ENCODE data around the gene CHRND.
"Not testable (repeated sequence)": the region's sequence is repeated elsewhere in the genome, so short reads cannot be mapped to it uniquely, and the experiment has no call there.

Gene CHRND

GRCh38 chr2:232567721-232568120, 41.8 kb downstream of the CHRND start:
- Histone ChIP-seq H3K4me1 (no peaks in the 10 kb centered on the region), H3K9me3 (no peaks in the 10 kb centered on the region), H4K20me1 (peaks cover 8% of the 10 kb centered on the region; the same call in 1 of the 2 replicates), H3K9ac (no peak overlapping the region), H3K4me3 (no peak overlapping the region), H3K36me3 (peaks cover 100% of the 10 kb centered on the region), H3K27me3 (no peaks in the 10 kb centered on the region), H3K4me2 (no peak overlapping the region), H3K27ac (no peak overlapping the region)
- TF ChIP-seq Cebpa-rat (IDR thresholded peaks at IDR 0.05): no peak

- no peak overlapping the region for H3K4me3 ChIP-seq
- no peak overlapping the region for H3K4me2 ChIP-seq
- H3K9ac ChIP-seq: no peak overlapping the region
- peaks cover 100% of the 10 kb centered on the region for H3K36me3 ChIP-seq
- H3K27ac ChIP-seq: no peak overlapping the region
- H3K4me1 ChIP-seq: no peaks in the 10 kb centered on the region
- TF ChIP-seq Cebpa-rat (IDR thresholded peaks at IDR 0.05): no peak
- no peaks in the 10 kb centered on the region for H3K27me3 ChIP-seq
- 0 out of 2 replicates have a peak, but pooled peaks cover 6% of the 10 kb centered on the region for H4K20me1 ChIP-seq
- no peaks in the 10 kb centered on the region for H3K9me3 ChIP-seq
Observed at GRCh38 chr2:232568161-232568560, 42.2 kb downstream of the CHRND start.

- Histone ChIP-seq H3K9ac (no peak overlapping the region), H3K4me2 (no peak overlapping the region), H3K36me3 (peaks cover 100% of the 10 kb centered on the region), H4K20me1 (no peaks in the 10 kb centered on the region), H3K4me1 (no peaks in the 10 kb centered on the region), H3K27ac (no peak overlapping the region), H3K27me3 (no peaks in the 10 kb centered on the region), H3K9me3 (no peaks in the 10 kb centered on the region), H3K4me3 (no peak overlapping the region)
- TF ChIP-seq Cebpa-rat (IDR thresholded peaks at IDR 0.05): no peak
Observed at GRCh38 chr2:232569541-232569940, 43.6 kb downstream of the CHRND start.

- H4K20me1 ChIP-seq, H3K27ac ChIP-seq, H3K27me3 ChIP-seq, H3K4me1 ChIP-seq, H3K9me3 ChIP-seq, H3K4me3 ChIP-seq, H3K9ac ChIP-seq, H3K4me2 ChIP-seq: not testable (repeated sequence)
- peaks cover 99% of the 10 kb centered on the region for H3K36me3 ChIP-seq
Observed at GRCh38 chr2:232570481-232570880, 44.5 kb downstream of the CHRND start.

GRCh38 chr2:232571026-232571474, 45.1 kb downstream of the CHRND start:
- no peak for TF ChIP-seq Cebpa-rat (IDR thresholded peaks at IDR 0.05)
- Histone ChIP-seq H3K27ac (no peak overlapping the region), H3K36me3 (peaks cover 93% of the 10 kb centered on the region)

GRCh38 chr2:232573042-232573441, 47.1 kb downstream of the CHRND start:
- no peaks in the 10 kb centered on the region for H4K20me1 ChIP-seq
- no peak overlapping the region for H3K27ac ChIP-seq
- peaks cover 77% of the 10 kb centered on the region for H3K36me3 ChIP-seq
- no peaks in the 10 kb centered on the region for H3K9me3 ChIP-seq
- peaks cover 7% of the 10 kb centered on the region; the same call in 1 of the 2 replicates for H3K4me1 ChIP-seq
- H3K27me3 ChIP-seq: no peaks in the 10 kb centered on the region
- no peak overlapping the region for H3K4me3 ChIP-seq
- H3K4me2 ChIP-seq: no peak overlapping the region
- no peak for TF ChIP-seq Cebpa-rat (IDR thresholded peaks at IDR 0.05)
- no peak overlapping the region for H3K9ac ChIP-seq

More at GRCh38 chr2:232571026-232571474, 45.1 kb downstream of the CHRND start:
- Histone ChIP-seq H3K4me1 (peaks cover 3% of the 10 kb centered on the region; the same call in 1 of the 2 replicates), H3K9ac (no peak overlapping the region), H3K27me3 (no peaks in the 10 kb centered on the region), H3K4me2 (no peak overlapping the region), H3K9me3 (no peaks in the 10 kb centered on the region), H4K20me1 (no peaks in the 10 kb centered on the region), H3K4me3 (no peak overlapping the region)

GRCh38 chr2:232573771-232574435, 47.9 kb downstream of the CHRND start:
- no peaks in the 10 kb centered on the region for H3K27me3 ChIP-seq
- no peak overlapping the region for H3K4me3 ChIP-seq
- H3K27ac ChIP-seq: no peak overlapping the region
- TF ChIP-seq Cebpa-rat (IDR thresholded peaks at IDR 0.05): no peak
- H3K4me1 ChIP-seq: peaks cover 7% of the 10 kb centered on the region; the same call in 1 of the 2 replicates
- no peaks in the 10 kb centered on the region for H4K20me1 ChIP-seq
- no peak overlapping the region for H3K9ac ChIP-seq
- H3K4me2 ChIP-seq: no peak overlapping the region
- H3K36me3 ChIP-seq: peaks cover 69% of the 10 kb centered on the region
- H3K9me3 ChIP-seq: no peaks in the 10 kb centered on the region

- TF ChIP-seq Cebpa-rat (IDR thresholded peaks at IDR 0.05): no peak
- Histone ChIP-seq H4K20me1 (no peaks in the 10 kb centered on the region), H3K9ac (no peak overlapping the region), H3K4me3 (no peak overlapping the region), H3K27ac (no peak overlapping the region), H3K4me1 (peaks cover 7% of the 10 kb centered on the region; the same call in 1 of the 2 replicates), H3K36me3 (peaks cover 63% of the 10 kb centered on the region), H3K27me3 (no peaks in the 10 kb centered on the region), H3K4me2 (no peak overlapping the region), H3K9me3 (no peaks in the 10 kb centered on the region)
Observed at GRCh38 chr2:232574674-232575403, 48.9 kb downstream of the CHRND start.

GRCh38 chr2:232575404-232575746, 49.4 kb downstream of the CHRND start:
- Histone ChIP-seq H3K9me3 (no peaks in the 10 kb centered on the region), H3K27ac (no peak overlapping the region), H4K20me1 (no peaks in the 10 kb centered on the region), H3K27me3 (no peaks in the 10 kb centered on the region), H3K36me3 (peaks cover 63% of the 10 kb centered on the region), H3K4me2 (no peak overlapping the region), H3K4me1 (peaks cover 7% of the 10 kb centered on the region; the same call in 1 of the 2 replicates), H3K9ac (no peak overlapping the region), H3K4me3 (no peak overlapping the region)
- no peak for TF ChIP-seq Cebpa-rat (IDR thresholded peaks at IDR 0.05)

- Histone ChIP-seq H3K9me3 (no peaks in the 10 kb centered on the region), H4K20me1 (no peaks in the 10 kb centered on the region), H3K36me3 (peaks cover 62% of the 10 kb centered on the region), H3K4me3 (no peak overlapping the region), H3K4me1 (peaks cover 7% of the 10 kb centered on the region; the same call in 1 of the 2 replicates), H3K9ac (no peak overlapping the region), H3K4me2 (no peak overlapping the region), H3K27me3 (no peaks in the 10 kb centered on the region), H3K27ac (no peak overlapping the region)
- TF ChIP-seq Cebpa-rat (IDR thresholded peaks at IDR 0.05): no peak
Observed at GRCh38 chr2:232576995-232577394, 51.0 kb downstream of the CHRND start.
